D341Med (cell line): ENCODE measurements around the gene CABLES1.

ENCODE experiments used
- DNase-seq: peaks from one replicate; pipeline ENCODE4 v3.0.0; 2012; ENCODE audit warnings: low spot score

CABLES1 gene

GRCh38 chr18:23169673-23170044 lies 34.4 kb downstream of the CABLES1 start:
- DNase-seq: no peak

GRCh38 chr18:23170137-23170536 lies 34.9 kb downstream of the CABLES1 start:
- no peak for DNase-seq

GRCh38 chr18:23171581-23172156 lies 36.4 kb downstream of the CABLES1 start:
- DNase-seq: no peak

- DNase-seq: no peak
Observed at GRCh38 chr18:23172591-23173380, 37.5 kb downstream of the CABLES1 start.

- DNase-seq: no peak
Observed at GRCh38 chr18:23173912-23174311, 38.6 kb downstream of the CABLES1 start.

- DNase-seq: no peak
Observed at GRCh38 chr18:23176701-23177432, 41.6 kb downstream of the CABLES1 start.

GRCh38 chr18:23177433-23178072 lies 42.3 kb downstream of the CABLES1 start:
- DNase-seq: no peak

GRCh38 chr18:23178201-23178600 lies 42.9 kb downstream of the CABLES1 start:
- no peak for DNase-seq

GRCh38 chr18:23178661-23179081 lies 43.4 kb downstream of the CABLES1 start:
- no peak for DNase-seq

GRCh38 chr18:23179416-23179815 lies 44.1 kb downstream of the CABLES1 start:
- no peak for DNase-seq

- DNase-seq: no peak
Observed at GRCh38 chr18:23181547-23181946, 46.3 kb downstream of the CABLES1 start.

GRCh38 chr18:23182606-23183005 lies 47.3 kb downstream of the CABLES1 start:
- no peak for DNase-seq

- DNase-seq: no peak
Observed at GRCh38 chr18:23183411-23184150, 48.3 kb downstream of the CABLES1 start.

GRCh38 chr18:23186781-23187180 lies 51.5 kb downstream of the CABLES1 start:
- peak; percentile 75 for DNase-seq

- no peak for DNase-seq
Observed at GRCh38 chr18:23188068-23188760, 52.9 kb downstream of the CABLES1 start.

- DNase-seq: no peak
Observed at GRCh38 chr18:23189099-23189498, 53.8 kb downstream of the CABLES1 start.

- DNase-seq: no peak
Observed at GRCh38 chr18:23189768-23190661, 54.7 kb downstream of the CABLES1 start.

- no peak for DNase-seq
Observed at GRCh38 chr18:23191232-23191631, 55.9 kb downstream of the CABLES1 start.

- DNase-seq: no peak
Observed at GRCh38 chr18:23193742-23194141, 58.5 kb downstream of the CABLES1 start.
